Ovary (tissue), 9 donors: ENCODE results near the gene MAP3K12. TPM values are rescaled to one million over a fixed set of nuclear protein-coding genes. Genes with fewer than 3 reads are reported as not detected.
A peak's percentile ranks its signal among the peaks of the same experiment; 100 is the strongest.

ENCODE experiments used
- DNase-seq, 5 donors: peaks; one replicate each; pipeline ENCODE4 v3.0.0-alpha.2; 2019 to 2020
- H3K27ac ChIP-seq, 2 donors: fragments of 200-600 bp; one replicate each; pipeline versions ENCODE4 v1.5.1 to v1.8.0; 2019 to 2022
- H3K27me3 ChIP-seq: fragments of 200-600 bp; one replicate; pipeline ENCODE4 v1.8.0; 2022
- H3K36me3 ChIP-seq: fragments of 200-600 bp; sonication (generic); one replicate; pipeline ENCODE4 v1.5.1; 2019
- H3K4me1 ChIP-seq: one replicate; pipeline ENCODE4 v1.8.1; 2013; ENCODE audit warnings: mild to moderate bottlenecking, moderate library complexity; ENCODE audit not compliant: insufficient read depth
- H3K4me3 ChIP-seq: fragments of 200-600 bp; sonication (generic); one replicate; pipeline ENCODE4 v1.5.1; 2017
- H3K9me3 ChIP-seq, 2 donors: fragments of 200-600 bp in 1 of 2; sonication (generic) in 1 of 2; one replicate each; pipeline versions ENCODE4 v1.5.1 to v1.8.1; 2013 to 2019; ENCODE audit warnings: mild to moderate bottlenecking in 1 of 2, moderate library complexity in 1 of 2
- CTCF ChIP-seq, 3 donors: fragments of 450-650 bp in 2 of 3; fragments of 200-600 bp in 1 of 3; IDR thresholded peaks; one replicate each; pipeline versions ENCODE4 v1.5.1 to v1.8.0; 2016 to 2022; ENCODE audit warnings: antibody characterized with exemption in 3 of 3, mild to moderate bottlenecking in 1 of 3
- EP300 ChIP-seq: sonication (generic); formaldehyde crosslinking; IDR thresholded peaks from one replicate; pipeline ENCODE4 v1.6.1; 2017; ENCODE audit warnings: antibody characterized with exemption
- POLR2A ChIP-seq: fragments of 450-650 bp; IDR thresholded peaks from one replicate; pipeline ENCODE4 v1.6.1; 2017; ENCODE audit warnings: antibody characterized with exemption, mild to moderate bottlenecking, moderate library complexity
- WGBS, 3 donors: extraction: QIAGEN DNeasy Blood & Tissue Kit in 1 of 3; methylation state at CpG; one replicate each; pipeline versions ENCODE4 v1.1.5 to v1.1.7; 2013 to 2017; 5-methylcytosine and 5-hydroxymethylcytosine counted together
- intact Hi-C, 4 donors: fragments of 100-400 bp; cut with DNase I; formaldehyde crosslinking; loops; one replicate each; pipeline versions ENCODE4 v1.11.0 to v1.15.1; 2022 to 2023
- polyA plus RNA-seq, 2 donors: library from polyadenylated mRNA; stranded (reverse); fragments of 200-250 nt in 1 of 2; fragments of 350-450 nt in 1 of 2; fragmentation: Illumina TruSeq in 1 of 2; extraction: RNeasy Lipid Tissue Mini Kit (QIAGEN cat#74804) in 1 of 2; gene quantifications; one replicate each; pipeline ENCODE4 v1.2.3, GENCODE V29; 2013 to 2014
- total RNA-seq, 7 donors: library from RNA; depleted of rRNA in 2 of 7; stranded (reverse); fragments of >200 nt in 2 of 7; fragmentation: NEBNext Ultra II Directional in 3 of 7; extraction: Animal tissue kit (Norgen Biotek cat#: 25700) in 3 of 7; gene quantifications; one replicate each; pipeline versions ENCODE4 v1.1.0 to v1.2.4, GENCODE V29; 2016 to 2023
- donor health status: DM: no; HTN: no; CAD: no; lungs with moderate emphysema.
- donor health status: DM: no; HTN: no; CAD: no.
- donor health status: Bipolar disorder and iron deficiency.
- donor health status: DM: yes; HTN: yes; CAD: no.
- donor health status: DM: no; HTN: no; CAD: no.
- donor health status: DM: yes; HTN: yes; CAD: no.

The MAP3K12 gene
- total and polyA plus RNA-seq, 9 donors = 19.5 to 53.2 (median 30.8) TPM

- Histone ChIP-seq H3K4me1 (no peaks in the 10 kb centered on the region), H3K9me3 (no peaks in the 10 kb centered on the region), H3K27ac (no peak overlapping the region), H3K36me3 (no peaks in the 10 kb centered on the region), H3K27me3 (no peaks in the 10 kb centered on the region), H3K4me3 (no peak overlapping the region)
- no peak for DNase-seq
- TF ChIP-seq POLR2A (no peak), EP300 (no peak), CTCF (IDR thresholded peaks at IDR 0.05) (no peak)
- intact Hi-C loops = no loop called here
- 78 to 83% (median 81%) methylated on average over 9 of the region's 9 CpGs for WGBS, 3 donors
Observed at GRCh38 chr12:53510181-53510812, 11.0 kb upstream of the MAP3K12 start.

GRCh38 chr12:53508534-53509170, 9.4 kb upstream of the MAP3K12 start:
- intact Hi-C loops = loop anchor here (2.0 to 10.0 kb wide), 6 partner anchors 46 to 184 kb away; partner anchors contain the start of gene AAAS (in 4 of the 4)
- Histone ChIP-seq H3K4me3 (no peak overlapping the region), H3K27me3 (no peaks in the 10 kb centered on the region), H3K4me1 (no peaks in the 10 kb centered on the region), H3K27ac (peak overlapping the region in 1 of 2 donors; percentile 7), H3K36me3 (no peaks in the 10 kb centered on the region), H3K9me3 (no peaks in the 10 kb centered on the region)
- DNase-seq = peak; percentile 76 to 90 (median 87)
- WGBS, 3 donors = 27 to 30% (median 27%) methylated on average over 7 of the region's 7 CpGs
- TF ChIP-seq POLR2A (no peak), CTCF (IDR thresholded peaks at IDR 0.05) (peak; percentile 79 to 87 (median 83))

DNA sequence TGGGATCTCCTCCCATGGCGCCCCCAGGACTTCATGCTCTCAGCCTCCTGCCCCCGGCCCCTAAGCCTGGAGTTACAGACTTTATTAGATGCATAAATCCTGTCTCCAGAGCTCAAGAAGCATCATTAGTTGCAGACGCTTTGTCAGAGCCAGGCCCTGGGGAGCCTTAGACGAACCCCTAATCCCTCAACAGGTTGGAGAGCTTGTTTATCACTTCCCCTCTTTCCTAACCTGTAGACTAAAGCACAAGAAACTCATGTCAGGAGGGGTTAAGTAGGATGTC, 8.3 kb upstream of the MAP3K12 start:
- intact Hi-C loops = loop anchor here (5.0 to 10.0 kb wide), 5 partner anchors 45 to 183 kb away; partner anchors contain the start of gene AAAS (in 4 of the 4)
- Histone ChIP-seq H3K9me3 (no peaks in the 10 kb centered on the region), H3K4me3 (no peak overlapping the region), H3K4me1 (peaks cover 7% of the 10 kb centered on the region), H3K36me3 (no peaks in the 10 kb centered on the region), H3K27me3 (no peaks in the 10 kb centered on the region), H3K27ac (no peak overlapping the region)
- no peak for DNase-seq
- TF ChIP-seq CTCF (IDR thresholded peaks at IDR 0.05) (no peak), POLR2A (no peak), EP300 (no peak)
- 83 to 90% (median 90%) methylated on average over 4 of the region's 4 CpGs for WGBS, 3 donors

GRCh38 chr12:53506881-53507602, 7.8 kb upstream of the MAP3K12 start, which contains the start of gene NPFF:
Gene NPFF, minus strand, starts transcription at chr12:53507484. Its CDS starts 10 bp downstream, at chr12:53507474.
- Histone ChIP-seq H3K9me3 (no peaks in the 10 kb centered on the region), H3K27me3 (no peaks in the 10 kb centered on the region), H3K4me3 (no peak within 1 kb of the TSS), H3K36me3 (no peaks in the 10 kb centered on the region), H3K4me1 (peaks cover 9% of the 10 kb centered on the region), H3K27ac (peak within 1 kb of the TSS in 1 of 2 donors; percentile 7)
- DNase-seq = no peak
- TF ChIP-seq EP300 (no peak), CTCF (IDR thresholded peaks at IDR 0.05) (no peak), POLR2A (no peak)
- intact Hi-C loops = loop anchor here (5.0 to 10.0 kb wide), 5 partner anchors 45 to 182 kb away; partner anchors contain the start of gene AAAS (in 4 of the 4)
- whole genome bisulfite sequencing, 3 donors = 80 to 86% (median 83%) methylated on average over 9 of the region's 9 CpGs
